SK-N-MC (cell line): ENCODE results near the gene ASB5.

Experiments used
- DNase-seq: peaks from one replicate; pipeline ENCODE4 v3.0.0-alpha.2; 2011; ENCODE audit warnings: low read depth, low spot score
- H3K27ac ChIP-seq: fragments of 200-600 bp; sonication (generic); 2 replicates; pipeline ENCODE4 v1.5.1; 2016; ENCODE audit warnings: mixed run types
- H3K36me3 ChIP-seq: fragments of 200-600 bp; sonication (generic); 2 replicates; pipeline ENCODE4 v1.6.1; 2017; ENCODE audit warnings: antibody characterized with exemption, low read length, mixed read lengths; ENCODE audit not compliant: insufficient read depth
- H3K4me3 ChIP-seq: fragments of 200-600 bp; sonication (generic); 2 replicates; pipeline ENCODE4 v1.5.1; 2016
- H3K9ac ChIP-seq: fragments of 200-600 bp; sonication (generic); 2 replicates; pipeline ENCODE4 v1.8.0; 2017; ENCODE audit warnings: mixed run types, mixed read lengths; ENCODE audit not compliant: insufficient read length
- H3K9me3 ChIP-seq: fragments of 200-600 bp; sonication (generic); 2 replicates; pipeline ENCODE4 v1.6.1; 2017; ENCODE audit warnings: low read depth, mild to moderate bottlenecking, antibody characterized with exemption, low read length, moderate library complexity, mixed read lengths
- EZH2 ChIP-seq: fragments of 200-600 bp; sonication (generic); IDR thresholded peaks from one replicate; pipeline ENCODE4 v1.6.1; 2017; ENCODE audit warnings: antibody characterized with exemption
- FOXP2 ChIP-seq: optimal IDR thresholded peaks from 2 replicates; pipeline ENCODE3; 2011; ENCODE audit warnings: mild to moderate bottlenecking, moderate library complexity; ENCODE audit not compliant: insufficient read depth; ENCODE audit errors: extremely low read length, control extremely low read depth
- POLR2AphosphoS5 ChIP-seq: IDR thresholded peaks from 2 replicates; pipeline ENCODE4 v1.6.1; 2012; ENCODE audit warnings: mild to moderate bottlenecking, low read depth, low read length, borderline replicate concordance

The ASB5 gene

DNA sequence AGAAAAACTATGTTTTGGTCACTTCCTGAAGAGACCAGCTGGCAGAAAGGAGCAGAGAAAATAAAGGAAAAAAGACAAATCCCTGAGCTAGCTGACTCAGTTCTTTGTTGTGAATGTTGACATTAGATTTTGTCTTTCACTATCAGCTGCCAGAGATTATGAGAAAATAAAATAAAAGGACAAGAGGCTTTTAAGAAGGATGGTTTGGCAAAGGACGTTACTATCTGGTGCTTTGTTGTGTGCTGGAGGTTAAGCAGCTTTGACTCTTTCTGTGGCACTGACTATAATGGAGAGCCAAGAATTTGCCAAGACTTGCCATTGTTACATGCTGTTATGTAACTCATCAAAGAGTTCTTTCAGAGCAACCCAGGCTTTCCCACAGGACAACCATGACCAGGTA is 12.1 kb downstream of the ASB5 start:
- no peak for TF ChIP-seq POLR2AphosphoS5
- no peak for TF ChIP-seq EZH2
- TF ChIP-seq FOXP2, result no peak
- no peaks in the 10 kb centered on the region for H3K9me3 ChIP-seq
- no peaks in the 10 kb centered on the region for H3K36me3 ChIP-seq
- H3K4me3 ChIP-seq, result no peak overlapping the region
- no peak for DNase-seq
- H3K27ac ChIP-seq, result no peak overlapping the region
- H3K9ac ChIP-seq, result no peak overlapping the region

DNA sequence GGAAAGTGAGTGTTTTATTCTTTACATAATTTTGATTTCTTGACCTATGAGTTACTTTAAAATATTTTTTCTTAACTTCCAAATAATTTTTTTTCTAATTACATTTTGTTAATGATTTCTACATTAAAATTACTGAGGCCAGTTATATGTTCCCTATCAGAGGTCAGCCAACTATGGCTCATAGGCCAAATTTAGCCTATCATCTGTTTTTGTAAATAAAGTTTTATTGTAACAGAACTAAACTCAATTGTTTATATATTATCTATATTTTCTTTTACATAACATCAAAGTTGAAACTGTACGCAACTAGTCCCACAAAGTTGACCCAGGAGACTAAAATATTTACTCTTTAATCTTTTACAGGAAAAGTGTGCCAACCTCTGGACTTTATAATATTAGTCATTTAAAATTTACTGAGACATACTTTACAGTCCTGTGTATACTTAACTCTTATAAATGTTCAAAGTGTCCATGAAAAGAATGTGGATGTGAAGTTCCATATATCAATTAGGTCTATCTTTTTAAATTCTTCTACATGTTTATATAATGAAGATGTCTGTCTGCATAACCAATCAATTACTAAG is 26.2 kb downstream of the ASB5 start:
- TF ChIP-seq EZH2, result no peak
- H3K9ac ChIP-seq, result no peak overlapping the region
- no peaks in the 10 kb centered on the region for H3K9me3 ChIP-seq
- DNase-seq, result no peak
- no peak overlapping the region for H3K27ac ChIP-seq
- H3K36me3 ChIP-seq, result no peaks in the 10 kb centered on the region
- H3K4me3 ChIP-seq, result no peak overlapping the region

DNA sequence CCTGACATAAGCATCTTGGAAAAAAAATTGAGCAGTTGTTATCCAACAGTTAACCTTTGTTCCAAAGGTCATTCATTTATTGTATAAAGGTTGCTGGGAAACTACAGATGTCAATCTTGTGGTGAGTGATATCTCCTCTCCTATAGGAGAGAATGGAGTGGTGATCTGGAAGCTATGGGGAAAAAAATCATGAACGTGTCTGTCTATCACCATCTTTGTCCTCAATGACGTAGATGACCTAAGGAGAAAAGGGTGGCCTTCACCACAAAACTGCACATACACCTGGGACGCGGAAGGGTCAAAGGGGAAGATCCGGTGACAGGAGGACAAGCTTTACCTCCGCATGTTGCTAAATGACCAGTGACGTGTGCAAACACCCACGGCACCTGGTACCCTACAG is 27.3 kb downstream of the ASB5 start:
- H3K9ac ChIP-seq, result no peak overlapping the region
- TF ChIP-seq EZH2 (no peak), POLR2AphosphoS5 (no peak)
- H3K9me3 ChIP-seq, result no peaks in the 10 kb centered on the region
- H3K4me3 ChIP-seq, result no peak overlapping the region
- H3K36me3 ChIP-seq, result no peaks in the 10 kb centered on the region
- DNase-seq, result no peak
- H3K27ac ChIP-seq, result no peak overlapping the region

DNA sequence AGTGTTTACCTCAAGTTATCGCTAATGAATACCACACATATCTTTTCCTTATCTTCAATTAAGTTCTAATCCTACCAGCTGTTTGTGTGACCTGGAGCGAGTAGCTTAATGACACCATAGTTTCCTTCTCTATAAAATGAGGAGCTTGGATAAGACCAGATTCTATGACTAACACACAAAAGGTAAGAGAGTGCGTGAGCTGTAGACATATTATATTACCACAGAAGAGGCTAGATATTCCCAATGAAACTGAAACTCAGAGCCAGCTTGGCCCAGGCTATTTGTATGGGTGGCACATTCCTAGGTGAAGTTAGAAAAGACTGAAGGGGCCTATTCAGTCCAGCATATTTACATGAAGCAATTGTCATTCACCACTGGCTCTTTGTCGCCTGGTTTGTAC is 30.2 kb downstream of the ASB5 start:
- Histone ChIP-seq H3K9ac (no peak overlapping the region), H3K27ac (no peak overlapping the region), H3K9me3 (no peaks in the 10 kb centered on the region), H3K36me3 (no peaks in the 10 kb centered on the region), H3K4me3 (no peak overlapping the region)
- TF ChIP-seq EZH2 (no peak), FOXP2 (no peak), POLR2AphosphoS5 (no peak)
- no peak for DNase-seq

DNA sequence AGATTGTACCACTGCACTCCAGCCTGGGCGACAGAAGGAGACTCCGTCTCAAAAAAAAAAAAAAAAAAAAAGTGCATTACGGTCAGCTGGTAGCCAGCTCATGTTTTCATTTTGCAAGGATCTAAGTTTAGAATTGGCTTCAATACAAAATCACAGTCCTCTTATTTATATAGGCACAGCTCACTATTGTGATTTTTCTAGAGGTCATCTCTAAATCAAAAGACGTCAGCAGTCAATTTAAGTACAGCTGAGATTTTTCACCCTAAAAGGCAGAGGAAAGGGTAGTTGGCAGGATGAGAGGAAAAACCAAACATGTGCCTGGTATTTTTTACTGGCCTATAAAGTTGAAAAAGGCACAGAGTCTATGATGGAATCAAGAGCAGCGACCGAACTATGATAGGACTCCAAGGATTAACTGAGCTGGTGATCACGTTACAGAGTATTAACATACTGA is 30.8 kb downstream of the ASB5 start:
- H3K4me3 ChIP-seq, result no peak overlapping the region
- H3K27ac ChIP-seq, result no peak overlapping the region
- no peak for DNase-seq
- H3K9me3 ChIP-seq, result no peaks in the 10 kb centered on the region
- TF ChIP-seq FOXP2, result no peak
- TF ChIP-seq EZH2, result no peak
- TF ChIP-seq POLR2AphosphoS5, result no peak
- no peaks in the 10 kb centered on the region for H3K36me3 ChIP-seq
- H3K9ac ChIP-seq, result no peak overlapping the region

DNA sequence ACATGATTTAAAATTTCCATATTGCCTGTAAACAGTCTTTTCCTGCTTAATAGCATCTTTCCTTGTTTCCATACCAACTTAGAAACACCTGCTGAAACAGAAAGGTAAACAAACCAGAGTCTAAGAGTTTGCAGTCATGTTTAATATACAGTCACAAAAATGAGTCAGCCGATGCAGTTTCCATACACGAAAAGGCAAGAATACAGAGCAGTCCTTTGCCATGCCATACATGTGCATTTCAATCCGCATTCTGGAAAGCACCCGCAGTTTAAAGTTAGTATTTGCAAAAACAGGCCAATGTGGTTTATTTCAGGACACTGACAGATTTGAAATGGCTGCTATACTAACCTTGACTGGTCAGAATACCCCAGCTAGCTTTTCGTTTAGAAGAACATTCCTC is 32.1 kb downstream of the ASB5 start:
- no peak for DNase-seq
- H3K9ac ChIP-seq, result no peak overlapping the region
- no peaks in the 10 kb centered on the region for H3K36me3 ChIP-seq
- TF ChIP-seq POLR2AphosphoS5, result no peak
- TF ChIP-seq FOXP2, result no peak
- TF ChIP-seq EZH2, result no peak
- no peaks in the 10 kb centered on the region for H3K9me3 ChIP-seq
- no peak overlapping the region for H3K4me3 ChIP-seq
- no peak overlapping the region for H3K27ac ChIP-seq

DNA sequence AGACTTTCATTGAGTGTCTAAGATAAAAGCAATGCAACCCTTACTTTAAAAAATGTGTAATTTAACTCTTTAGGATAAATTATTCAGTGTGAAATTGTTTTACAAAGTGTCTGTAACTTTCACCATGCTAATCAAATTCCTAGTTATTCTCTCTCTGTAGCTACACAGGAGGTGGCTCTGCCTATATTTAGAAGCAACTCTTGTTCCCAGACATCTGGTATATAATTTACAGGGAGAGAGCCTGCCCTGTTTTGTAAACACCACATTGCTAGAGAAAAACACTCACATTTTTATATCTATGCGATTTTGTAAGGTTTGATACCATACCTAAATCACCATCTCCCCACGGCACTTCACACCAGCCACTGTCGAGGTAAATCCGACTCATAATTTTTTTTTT is 38.2 kb downstream of the ASB5 start:
- H3K27ac ChIP-seq, result no peak overlapping the region
- no peak for DNase-seq
- H3K4me3 ChIP-seq, result no peak overlapping the region
- H3K36me3 ChIP-seq, result no peaks in the 10 kb centered on the region
- H3K9me3 ChIP-seq, result no peaks in the 10 kb centered on the region
- no peak overlapping the region for H3K9ac ChIP-seq
- no peak for TF ChIP-seq EZH2
- no peak for TF ChIP-seq POLR2AphosphoS5
- TF ChIP-seq FOXP2, result no peak

DNA sequence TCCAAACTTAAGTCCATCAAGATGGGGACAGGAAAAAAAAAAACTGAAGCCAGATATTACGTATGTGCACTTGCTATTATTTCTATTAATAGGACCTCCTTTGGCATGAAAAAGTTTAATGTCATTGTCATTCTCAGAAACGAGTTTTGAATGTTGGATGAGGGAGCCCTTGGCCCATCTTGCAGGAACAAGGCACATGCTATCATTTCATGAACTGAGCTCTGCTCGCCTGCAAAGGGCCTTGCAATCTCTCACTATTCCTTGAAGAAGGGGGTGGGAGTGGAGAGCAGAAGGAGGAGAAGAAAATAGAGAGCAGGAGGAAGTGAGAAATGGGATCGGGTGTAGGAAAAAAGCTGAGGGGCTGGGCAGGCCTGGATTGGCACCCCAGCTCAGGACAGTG is 39.4 kb downstream of the ASB5 start:
- TF ChIP-seq POLR2AphosphoS5, result no peak
- no peak for TF ChIP-seq FOXP2
- no peak for TF ChIP-seq EZH2
- Histone ChIP-seq H3K9ac (no peak overlapping the region), H3K4me3 (no peak overlapping the region), H3K36me3 (no peaks in the 10 kb centered on the region), H3K27ac (no peak overlapping the region), H3K9me3 (no peaks in the 10 kb centered on the region)
- DNase-seq, result no peak

DNA sequence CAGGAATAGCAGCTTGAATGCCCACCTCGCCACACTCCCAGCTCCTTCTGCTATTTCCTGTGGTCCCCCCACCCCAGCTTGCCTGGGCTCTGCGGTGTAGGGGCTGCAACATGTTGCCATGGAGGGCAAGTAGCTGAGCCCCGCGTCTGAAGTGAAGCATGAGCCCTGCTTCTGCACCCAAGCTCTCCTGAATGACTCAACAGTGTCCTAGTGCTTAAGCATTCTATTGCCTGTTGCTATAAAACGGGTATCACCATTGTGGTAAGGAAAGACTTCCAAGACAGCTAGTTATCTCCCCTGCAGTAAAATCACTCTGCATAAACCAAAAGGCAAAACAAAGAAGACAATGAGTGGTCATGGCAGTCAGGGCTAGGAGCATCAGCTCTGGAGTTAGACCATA is 42.3 kb downstream of the ASB5 start:
- Histone ChIP-seq H3K9me3 (no peaks in the 10 kb centered on the region), H3K9ac (no peak overlapping the region), H3K4me3 (no peak overlapping the region), H3K36me3 (no peaks in the 10 kb centered on the region), H3K27ac (no peak overlapping the region)
- TF ChIP-seq FOXP2 (no peak), POLR2AphosphoS5 (no peak), EZH2 (no peak)
- DNase-seq, result no peak

DNA sequence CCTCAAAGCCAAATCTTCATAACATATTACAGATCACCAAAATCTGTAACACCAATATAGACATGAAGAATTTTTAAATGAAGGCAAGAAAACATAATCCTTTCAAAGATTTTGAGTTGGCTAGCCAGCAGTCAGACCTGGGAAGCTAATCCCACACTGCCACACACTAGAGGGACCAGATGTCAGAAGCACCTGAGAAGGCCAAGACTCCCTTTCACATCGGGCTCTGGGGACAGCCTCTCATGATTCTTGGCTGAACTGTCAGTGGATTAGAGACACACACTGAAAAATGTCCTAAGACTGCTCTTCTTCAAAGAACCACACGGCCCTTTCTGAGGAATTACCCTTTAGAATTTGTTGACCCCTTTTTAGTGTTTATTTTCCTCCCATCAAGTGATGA is 45.5 kb downstream of the ASB5 start:
- TF ChIP-seq POLR2AphosphoS5 (no peak), FOXP2 (no peak), EZH2 (no peak)
- no peak for DNase-seq
- Histone ChIP-seq H3K9me3 (no peaks in the 10 kb centered on the region), H3K4me3 (no peak overlapping the region), H3K36me3 (no peaks in the 10 kb centered on the region), H3K27ac (no peak overlapping the region), H3K9ac (no peak overlapping the region)
